Measurements from ENCODE around the gene NACC2.

GRCh38 chr9:136009516-136009915 is 85.6 kb downstream of the NACC2 start:
- no peak for TF ChIP-seq CTCF (IDR thresholded peaks at IDR 0.05; ENCODE audit: poor library complexity)
- no peak for TF ChIP-seq EZH2phosphoT487 (IDR thresholded peaks at IDR 0.05; ENCODE audit: low read depth, severe bottlenecking, unreplicated experiment)
- no peak for TF ChIP-seq EZH2 (IDR thresholded peaks at IDR 0.05; ENCODE audit: borderline replicate concordance)

Data from hepatocyte (in vitro differentiated cells).